ENCODE measurements around the gene USH2A. TPM values are rescaled to one million over a fixed set of nuclear protein-coding genes. Genes with fewer than 3 reads are reported as not detected.

USH2A gene
- total RNA-seq, 1 experiment from 2014 or later: not detected

- DNase-seq (ENCODE audit: low read depth): no peak
These were observed 299.0 kb downstream of the USH2A start for GRCh38 chr1:216124192-216124781.

- DNase-seq (ENCODE audit: low read depth): no peak
These were observed 299.6 kb downstream of the USH2A start for GRCh38 chr1:216123446-216124191.

- peak; percentile 32 for DNase-seq (ENCODE audit: low read depth)
These were observed 303.6 kb downstream of the USH2A start for GRCh38 chr1:216119600-216119999.

GRCh38 chr1:216114180-216114579 is 309.1 kb downstream of the USH2A start:
- no peak for DNase-seq (ENCODE audit: low read depth)

- no peak for DNase-seq (ENCODE audit: low read depth)
These were observed 310.1 kb downstream of the USH2A start for GRCh38 chr1:216113181-216113580.

- no peak for DNase-seq (ENCODE audit: low read depth)
These were observed 311.4 kb downstream of the USH2A start for GRCh38 chr1:216111842-216112241.

GRCh38 chr1:216095400-216095799 is 327.8 kb downstream of the USH2A start:
- no peak for DNase-seq (ENCODE audit: low read depth)

- no peak for DNase-seq (ENCODE audit: low read depth)
These were observed 332.7 kb downstream of the USH2A start for GRCh38 chr1:216090556-216090955.

- no peak for DNase-seq (ENCODE audit: low read depth)
These were observed 336.6 kb downstream of the USH2A start for GRCh38 chr1:216086678-216087077.

GRCh38 chr1:216081445-216081844 is 341.8 kb downstream of the USH2A start:
- DNase-seq (ENCODE audit: low read depth): no peak

- DNase-seq (ENCODE audit: low read depth): no peak
These were observed 346.5 kb downstream of the USH2A start for GRCh38 chr1:216076751-216077150.

GRCh38 chr1:216075339-216075738 is 347.9 kb downstream of the USH2A start:
- DNase-seq (ENCODE audit: low read depth): peak; percentile 16

- DNase-seq (ENCODE audit: low read depth): no peak
These were observed 349.3 kb downstream of the USH2A start for GRCh38 chr1:216073793-216074595.

- DNase-seq (ENCODE audit: low read depth): no peak
These were observed 352.0 kb downstream of the USH2A start for GRCh38 chr1:216071262-216071661.

- DNase-seq (ENCODE audit: low read depth): no peak
These were observed 358.6 kb downstream of the USH2A start for GRCh38 chr1:216064643-216065042.

- DNase-seq (ENCODE audit: low read depth): no peak
These were observed 365.3 kb downstream of the USH2A start for GRCh38 chr1:216057947-216058346.

- DNase-seq (ENCODE audit: low read depth): no peak
These were observed 366.2 kb downstream of the USH2A start for GRCh38 chr1:216057063-216057462.

- no peak for DNase-seq (ENCODE audit: low read depth)
These were observed 368.2 kb downstream of the USH2A start for GRCh38 chr1:216055004-216055403.

GRCh38 chr1:216054600-216054999 is 368.6 kb downstream of the USH2A start:
- no peak for DNase-seq (ENCODE audit: low read depth)

- no peak for DNase-seq (ENCODE audit: low read depth)
These were observed 372.2 kb downstream of the USH2A start for GRCh38 chr1:216051071-216051470.

GRCh38 chr1:216049741-216050430 is 373.4 kb downstream of the USH2A start:
- no peak for DNase-seq (ENCODE audit: low read depth)

All from M059J (cell line).